Sigmoid colon (tissue), 4 donors: ENCODE measurements around the gene SAC3D1.

Experiments
- EP300 ChIP-seq, 4 donors: sonication (generic); formaldehyde crosslinking; IDR thresholded peaks; one replicate each; pipeline ENCODE4 v1.6.1; 2017; ENCODE audit warnings: antibody characterized with exemption in 4 of 4
- TF ChIP-seq, protein P1 (sequence below), 4 experiments: fragments of 450-650 bp in 3 of 4; fragments of 200-600 bp in 1 of 4; IDR thresholded peaks; one replicate each; pipeline ENCODE4 v1.5.1; 2016 to 2019; ENCODE audit warnings: antibody characterized with exemption in 4 of 4, mild to moderate bottlenecking in 3 of 4, moderate library complexity in 2 of 4

DNA sequence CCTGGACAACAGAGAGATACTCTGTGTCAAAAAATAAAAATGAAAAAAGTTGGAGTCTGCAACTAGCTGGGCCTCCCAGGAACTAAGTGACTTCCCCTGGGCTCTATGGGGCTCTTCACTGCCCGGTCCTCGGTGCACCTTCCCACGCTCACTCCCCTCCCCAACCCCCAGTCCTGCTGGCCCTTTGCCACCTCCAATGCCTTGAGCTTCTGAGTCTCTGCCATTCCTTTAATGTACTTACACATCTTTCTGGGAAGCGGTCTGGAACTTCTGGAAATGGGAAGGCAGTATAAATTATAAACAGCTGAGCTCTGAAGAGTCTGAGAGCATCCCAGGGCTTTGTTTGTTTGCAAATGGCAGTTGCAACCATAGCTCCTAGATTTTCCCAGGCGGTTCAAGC lies 38.3 kb upstream of the SAC3D1 start:
- TF ChIP-seq EP300 (IDR thresholded peaks at IDR 0.05): no peak
- TF ChIP-seq, protein P1, sequence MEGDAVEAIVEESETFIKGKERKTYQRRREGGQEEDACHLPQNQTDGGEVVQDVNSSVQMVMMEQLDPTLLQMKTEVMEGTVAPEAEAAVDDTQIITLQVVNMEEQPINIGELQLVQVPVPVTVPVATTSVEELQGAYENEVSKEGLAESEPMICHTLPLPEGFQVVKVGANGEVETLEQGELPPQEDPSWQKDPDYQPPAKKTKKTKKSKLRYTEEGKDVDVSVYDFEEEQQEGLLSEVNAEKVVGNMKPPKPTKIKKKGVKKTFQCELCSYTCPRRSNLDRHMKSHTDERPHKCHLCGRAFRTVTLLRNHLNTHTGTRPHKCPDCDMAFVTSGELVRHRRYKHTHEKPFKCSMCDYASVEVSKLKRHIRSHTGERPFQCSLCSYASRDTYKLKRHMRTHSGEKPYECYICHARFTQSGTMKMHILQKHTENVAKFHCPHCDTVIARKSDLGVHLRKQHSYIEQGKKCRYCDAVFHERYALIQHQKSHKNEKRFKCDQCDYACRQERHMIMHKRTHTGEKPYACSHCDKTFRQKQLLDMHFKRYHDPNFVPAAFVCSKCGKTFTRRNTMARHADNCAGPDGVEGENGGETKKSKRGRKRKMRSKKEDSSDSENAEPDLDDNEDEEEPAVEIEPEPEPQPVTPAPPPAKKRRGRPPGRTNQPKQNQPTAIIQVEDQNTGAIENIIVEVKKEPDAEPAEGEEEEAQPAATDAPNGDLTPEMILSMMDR (IDR thresholded peaks at IDR 0.05): no peak
